Thyroid gland (tissue), 4 donors: Measurements from ENCODE around the gene RDX. TPM values are rescaled to one million over a fixed set of nuclear protein-coding genes. Genes with fewer than 3 reads are reported as not detected.
A peak's percentile ranks its signal among the peaks of the same experiment; 100 is the strongest.

Experiments
- DNase-seq, 2 donors: peaks; one replicate each; pipeline ENCODE4 v3.0.0-alpha.2; 2019
- H3K27ac ChIP-seq, 3 donors: fragments of 200-600 bp; sonication (generic); 1 replicate in 2 of 3; 2 replicates in 1 of 3; pipeline ENCODE4 v1.5.1; 2016 to 2019; ENCODE audit warnings: mild to moderate bottlenecking in 1 of 3, moderate library complexity in 1 of 3
- H3K27me3 ChIP-seq: fragments of 200-600 bp; sonication (generic); one replicate; pipeline ENCODE4 v1.5.1; 2019
- H3K36me3 ChIP-seq, 2 donors: fragments of 200-600 bp; sonication (generic); one replicate each; pipeline ENCODE4 v1.5.1; 2016 to 2019
- H3K4me1 ChIP-seq, 2 donors: fragments of 200-600 bp; sonication (generic); one replicate each; pipeline ENCODE4 v1.5.1; 2017 to 2019
- H3K4me3 ChIP-seq, 3 donors: fragments of 200-600 bp; sonication (generic); replicated peaks in 1 of 3; 1 replicate in 2 of 3; 2 replicates in 1 of 3; pipeline ENCODE4 v1.5.1; 2016; ENCODE audit warnings: mild to moderate bottlenecking in 1 of 3
- H3K9me3 ChIP-seq: fragments of 200-600 bp; sonication (generic); one replicate; pipeline ENCODE4 v1.5.1; 2017
- CTCF ChIP-seq, 6 experiments: fragments of 200-600 bp in 3 of 6; fragments of 450-650 bp in 3 of 6; sonication (generic) in 3 of 6; IDR thresholded peaks; one replicate each; pipeline ENCODE4 v1.5.1; 2016 to 2019; ENCODE audit warnings: antibody characterized with exemption in 6 of 6, mild to moderate bottlenecking in 2 of 6, inconsistent platforms in 1 of 6, moderate library complexity in 1 of 6
- POLR2A ChIP-seq, 2 donors: fragments of 450-650 bp; IDR thresholded peaks; one replicate each; pipeline ENCODE4 v1.6.1; 2017; ENCODE audit warnings: antibody characterized with exemption in 2 of 2, mild to moderate bottlenecking in 2 of 2, moderate library complexity in 1 of 2
- WGBS, 2 donors: methylation state at CpG; one replicate each; pipeline ENCODE4 v1.1.5; 2017; 5-methylcytosine and 5-hydroxymethylcytosine counted together
- intact Hi-C: fragments of 100-400 bp; cut with DNase I; formaldehyde crosslinking; loops from one replicate; pipeline ENCODE4 v1.15.1; 2023
- total RNA-seq, 4 donors: library from RNA; depleted of rRNA; stranded (reverse); fragments of >200 nt; gene quantifications; one replicate each; pipeline ENCODE4 v1.2.3, GENCODE V29; 2016

The RDX gene
- total RNA-seq, 4 donors from 2014 or later = 83.2 to 138 (median 107) TPM

- Histone ChIP-seq H3K4me1 (peaks cover 16 to 25% of the 10 kb centered on the region in 2 donors), H3K27me3 (no peaks in the 10 kb centered on the region), H3K27ac (no peak overlapping the region), H3K4me3 (no peak overlapping the region), H3K36me3 (no peaks in the 10 kb centered on the region), H3K9me3 (no peaks in the 10 kb centered on the region)
- intact Hi-C loops = loop anchor here (10.0 kb wide), 1 partner anchor 76 kb away; no protein-coding TSS in a partner anchor
- DNase-seq = no peak
- TF ChIP-seq POLR2A (IDR thresholded peaks at IDR 0.05) (no peak), CTCF (IDR thresholded peaks at IDR 0.05) (no peak)
- WGBS, 2 donors = 89 to 92% methylated on average over 5 of the region's 5 CpGs
Measured at GRCh38 chr11:110298301-110298765, 1.9 kb upstream of the RDX start.

GRCh38 chr11:110297726-110298300 is 1.4 kb upstream of the RDX start:
- intact Hi-C loops = loop anchor here (10.0 kb wide), 1 partner anchor 77 kb away; no protein-coding TSS in a partner anchor
- Histone ChIP-seq H3K4me1 (peaks cover 16 to 30% of the 10 kb centered on the region in 2 donors), H3K9me3 (no peaks in the 10 kb centered on the region), H3K36me3 (no peaks in the 10 kb centered on the region), H3K4me3 (no peak overlapping the region), H3K27ac (peak overlapping the region; percentile 97 to 99 (median 99)), H3K27me3 (no peaks in the 10 kb centered on the region)
- TF ChIP-seq POLR2A (IDR thresholded peaks at IDR 0.05) (no peak), CTCF (IDR thresholded peaks at IDR 0.05) (no peak)
- DNase-seq = no peak
- WGBS, 2 donors = 74 to 81% methylated on average over 3 of the region's 3 CpGs

- intact Hi-C loops = loop anchor here (10.0 kb wide), 1 partner anchor 78 kb away; no protein-coding TSS in a partner anchor
- peak overlapping the region; percentile 97 to 99 (median 99) for H3K27ac ChIP-seq
- H3K27me3 ChIP-seq = no peaks in the 10 kb centered on the region
- 32 to 37% methylated on average over 10 of the region's 10 CpGs for WGBS, 2 donors
- H3K9me3 ChIP-seq = no peaks in the 10 kb centered on the region
- TF ChIP-seq POLR2A (IDR thresholded peaks at IDR 0.05) (no peak), CTCF (IDR thresholded peaks at IDR 0.05) (no peak)
- H3K4me1 ChIP-seq = peaks cover 22 to 35% of the 10 kb centered on the region in 2 donors
- H3K4me3 ChIP-seq = no peak overlapping the region
- no peaks in the 10 kb centered on the region for H3K36me3 ChIP-seq
- no peak for DNase-seq
Measured at GRCh38 chr11:110297076-110297725, 787 bp upstream of the RDX start.

GRCh38 chr11:110295531-110296225 is 736 bp downstream of the RDX start:
- H3K4me3 ChIP-seq = peak overlapping the region; percentile 58 to 93 (median 85)
- intact Hi-C loops = loop anchor here (10.0 kb wide), 1 partner anchor 79 kb away; no protein-coding TSS in a partner anchor
- peaks cover 28 to 45% of the 10 kb centered on the region in 2 donors for H3K4me1 ChIP-seq
- DNase-seq = peak; percentile 69 to 76
- WGBS, 2 donors = 0% methylated on average over 14 to 21 of the region's 39 CpGs
- TF ChIP-seq CTCF (IDR thresholded peaks at IDR 0.05) (no peak), POLR2A (IDR thresholded peaks at IDR 0.05) (peak in 1 of 2 donors; percentile 3)
- no peaks in the 10 kb centered on the region for H3K36me3 ChIP-seq
- no peaks in the 10 kb centered on the region for H3K9me3 ChIP-seq
- peak overlapping the region; percentile 97 to 99 (median 99) for H3K27ac ChIP-seq
- no peaks in the 10 kb centered on the region for H3K27me3 ChIP-seq
